Measurements from ENCODE around the gene MYOM3. TPM values are rescaled to one million over a fixed set of nuclear protein-coding genes. Genes with fewer than 3 reads are reported as not detected.

Gene MYOM3
- total and polyA plus RNA-seq, 2 experiments from 2014 or later = 2.0 to 2.4 TPM

- Histone ChIP-seq H3K27ac (peak overlapping the region; percentile 85), H3K27me3 (no peaks in the 10 kb centered on the region), H3K4me1 (ENCODE audit: insufficient read depth) (peaks cover 26% of the 10 kb centered on the region), H3K36me3 (replicated peaks; ENCODE audit: insufficient read depth, low read depth) (no peaks in the 10 kb centered on the region), H3K4me3 (no peak overlapping the region), H4K20me1 (ENCODE audit: insufficient read depth, poor library complexity, severe bottlenecking) (no peaks in the 10 kb centered on the region), H2AFZ (no peak overlapping the region), H3K9me3 (ENCODE audit: low read depth) (no peaks in the 10 kb centered on the region), H3K79me2 (no peaks in the 10 kb centered on the region), H3K4me2 (no peak overlapping the region), H3K9me2 (replicated peaks; ENCODE audit: insufficient read depth) (no peaks in the 10 kb centered on the region)
- no peak for DNase-seq (ENCODE audit: low spot score)
- TF ChIP-seq EZH2 (IDR thresholded peaks at IDR 0.05; ENCODE audit: borderline replicate concordance) = no peak
- no peak for TF ChIP-seq CTCF (IDR thresholded peaks at IDR 0.05; ENCODE audit: poor library complexity)
- TF ChIP-seq EZH2phosphoT487 (IDR thresholded peaks at IDR 0.05; ENCODE audit: low read depth, severe bottlenecking, unreplicated experiment) = no peak
- 89% methylated on average over 1 of the region's 1 CpG for WGBS (ENCODE audit: low lambda C conversion rate, missing lambda C conversion rate)
These were observed 2.8 kb downstream of the MYOM3 start for GRCh38 chr1:24109166-24109483.

GRCh38 chr1:24108334-24109165 lies 3.4 kb downstream of the MYOM3 start:
- Histone ChIP-seq H3K9me2 (replicated peaks; ENCODE audit: insufficient read depth) (no peaks in the 10 kb centered on the region), H4K20me1 (ENCODE audit: insufficient read depth, poor library complexity, severe bottlenecking) (no peaks in the 10 kb centered on the region), H3K79me2 (no peaks in the 10 kb centered on the region), H2AFZ (no peak overlapping the region), H3K27ac (peak overlapping the region; percentile 85), H3K36me3 (replicated peaks; ENCODE audit: insufficient read depth, low read depth) (no peaks in the 10 kb centered on the region), H3K9me3 (ENCODE audit: low read depth) (no peaks in the 10 kb centered on the region), H3K4me3 (no peak overlapping the region), H3K27me3 (no peaks in the 10 kb centered on the region), H3K4me2 (no peak overlapping the region), H3K4me1 (ENCODE audit: insufficient read depth) (peaks cover 29% of the 10 kb centered on the region)
- TF ChIP-seq EZH2phosphoT487 (IDR thresholded peaks at IDR 0.05; ENCODE audit: low read depth, severe bottlenecking, unreplicated experiment) (no peak), EZH2 (IDR thresholded peaks at IDR 0.05; ENCODE audit: borderline replicate concordance) (no peak), CTCF (IDR thresholded peaks at IDR 0.05; ENCODE audit: poor library complexity) (no peak)
- DNase-seq (ENCODE audit: low spot score) = peak; percentile 58
- WGBS (ENCODE audit: low lambda C conversion rate, missing lambda C conversion rate) = 81% methylated on average over 22 of the region's 22 CpGs

- Histone ChIP-seq H3K27me3 (no peaks in the 10 kb centered on the region), H3K4me2 (no peak overlapping the region), H4K20me1 (ENCODE audit: insufficient read depth, poor library complexity, severe bottlenecking) (no peaks in the 10 kb centered on the region), H3K9me3 (ENCODE audit: low read depth) (no peaks in the 10 kb centered on the region), H3K36me3 (replicated peaks; ENCODE audit: insufficient read depth, low read depth) (no peaks in the 10 kb centered on the region), H3K4me3 (no peak overlapping the region), H3K9me2 (replicated peaks; ENCODE audit: insufficient read depth) (no peaks in the 10 kb centered on the region), H3K27ac (peak overlapping the region; percentile 85), H3K4me1 (ENCODE audit: insufficient read depth) (peaks cover 37% of the 10 kb centered on the region), H2AFZ (no peak overlapping the region), H3K79me2 (no peaks in the 10 kb centered on the region)
- TF ChIP-seq EZH2 (IDR thresholded peaks at IDR 0.05; ENCODE audit: borderline replicate concordance) (no peak), CTCF (IDR thresholded peaks at IDR 0.05; ENCODE audit: poor library complexity) (no peak), EZH2phosphoT487 (IDR thresholded peaks at IDR 0.05; ENCODE audit: low read depth, severe bottlenecking, unreplicated experiment) (no peak)
- WGBS (ENCODE audit: low lambda C conversion rate, missing lambda C conversion rate) = 78% methylated on average over 18 of the region's 18 CpGs
- peak; percentile 80 for DNase-seq (ENCODE audit: low spot score)
These were observed 4.3 kb downstream of the MYOM3 start for GRCh38 chr1:24107462-24108138.
